Astrocyte of the cerebellum (primary cell): ENCODE measurements around the gene DTNBP1.

Experiments used
- DNase-seq: peaks from one replicate; pipeline ENCODE4 v3.0.0-alpha.2; 2011; ENCODE audit warnings: low read depth
- H3K4me3 ChIP-seq: 2 replicates; pipeline ENCODE4 v1.5.1; 2011; ENCODE audit warnings: mild to moderate bottlenecking, low read depth, low read length, moderate library complexity
- CTCF ChIP-seq: IDR thresholded peaks from 2 replicates; pipeline ENCODE4 v1.5.1; 2012; ENCODE audit warnings: low read length, low read depth, moderate library complexity, mild to moderate bottlenecking; ENCODE audit errors: missing control alignments
- in situ Hi-C: cut with HindIII; loops from 2 replicates; pipeline ENCODE4 v1.10.0; 2017; ENCODE audit warnings: low sequenced_read_pairs

The DTNBP1 gene

GRCh38 chr6:15533379-15534026 lies 129.3 kb downstream of the DTNBP1 start:
- TF ChIP-seq CTCF = no peak
- no peak overlapping the region for H3K4me3 ChIP-seq
- in situ Hi-C loops = no loop called here
- DNase-seq = no peak

DNA sequence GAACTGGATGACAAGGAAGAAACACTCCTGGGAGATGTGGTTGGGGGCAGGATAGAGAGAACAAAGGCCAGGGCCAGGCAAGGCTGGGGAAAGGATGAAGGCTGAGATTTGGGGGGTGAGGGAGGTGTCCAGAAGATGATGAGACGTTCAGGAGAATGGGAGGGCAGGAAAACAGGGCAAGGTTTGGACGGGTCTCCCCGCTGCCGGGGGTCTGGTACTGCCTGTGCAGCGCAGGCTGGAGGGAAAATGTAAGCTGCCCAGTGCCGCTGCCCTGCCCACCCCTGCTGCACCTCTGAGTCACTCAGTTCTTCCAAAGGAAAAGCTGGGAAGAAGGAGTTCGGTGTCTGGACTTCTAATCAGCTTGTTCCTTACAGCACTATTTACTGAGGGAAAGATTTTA lies 130.9 kb downstream of the DTNBP1 start:
- no peak overlapping the region for H3K4me3 ChIP-seq
- TF ChIP-seq CTCF = no peak
- in situ Hi-C loops = no loop called here
- DNase-seq = no peak

DNA sequence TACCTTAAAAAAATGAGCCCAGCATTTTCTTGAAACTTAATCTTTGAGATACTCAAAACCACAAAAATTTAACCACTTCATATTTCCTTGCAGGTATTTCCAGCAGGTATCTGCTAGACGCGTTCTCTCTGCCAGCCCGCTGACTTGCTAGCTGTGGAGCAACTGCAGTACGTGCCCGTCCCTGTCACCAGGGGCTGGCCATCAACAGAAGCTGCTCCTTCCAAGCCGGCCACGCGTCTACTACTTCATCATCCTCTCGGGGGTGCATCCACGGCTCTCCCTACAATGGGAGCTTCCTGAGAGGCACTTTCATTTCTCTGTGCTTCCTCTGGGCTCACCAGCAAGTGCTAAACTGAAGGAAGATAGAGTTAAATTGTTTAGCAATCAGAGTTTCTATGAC lies 132.4 kb downstream of the DTNBP1 start:
- TF ChIP-seq CTCF = no peak
- DNase-seq = no peak
- H3K4me3 ChIP-seq = no peak overlapping the region
- in situ Hi-C loops = no loop called here

- H3K4me3 ChIP-seq = no peak overlapping the region
- TF ChIP-seq CTCF = no peak
- in situ Hi-C loops = no loop called here
- DNase-seq = no peak
Measured at GRCh38 chr6:15528870-15529269, 134.0 kb downstream of the DTNBP1 start.

GRCh38 chr6:15527838-15528617 lies 134.8 kb downstream of the DTNBP1 start:
- TF ChIP-seq CTCF = no peak
- DNase-seq = no peak
- no peak overlapping the region for H3K4me3 ChIP-seq
- in situ Hi-C loops = no loop called here

GRCh38 chr6:15526212-15526701 lies 136.6 kb downstream of the DTNBP1 start:
- TF ChIP-seq CTCF = no peak
- no peak overlapping the region for H3K4me3 ChIP-seq
- in situ Hi-C loops = no loop called here
- no peak for DNase-seq
